LNCaP clone FGC (cell line): ENCODE measurements around the gene ALCAM.

Source experiments
- DNase-seq: peaks from one replicate; pipeline ENCODE4 v3.0.0-alpha.2; 2011; ENCODE audit warnings: low read depth
- H3K4me3 ChIP-seq: 2 replicates; pipeline ENCODE4 v1.5.1; 2011; ENCODE audit warnings: mild to moderate bottlenecking, low read depth, low read length, control low read depth
- CTCF ChIP-seq: IDR thresholded peaks from 2 replicates; pipeline ENCODE4 v1.5.1; 2012; ENCODE audit warnings: mild to moderate bottlenecking; ENCODE audit not compliant: control insufficient read depth, insufficient read depth; ENCODE audit errors: extremely low read depth

The ALCAM gene

GRCh38 chr3:105414841-105415240 lies 48.1 kb downstream of the ALCAM start:
- DNase-seq: no peak
- H3K4me3 ChIP-seq: no peak overlapping the region
- no peak for TF ChIP-seq CTCF

GRCh38 chr3:105415951-105416350 lies 49.2 kb downstream of the ALCAM start:
- DNase-seq: no peak
- TF ChIP-seq CTCF: no peak
- no peak overlapping the region for H3K4me3 ChIP-seq

GRCh38 chr3:105417525-105418289 lies 51.0 kb downstream of the ALCAM start:
- H3K4me3 ChIP-seq: no peak overlapping the region
- TF ChIP-seq CTCF: no peak
- DNase-seq: no peak

GRCh38 chr3:105422645-105423044 lies 55.9 kb downstream of the ALCAM start:
- no peak for DNase-seq
- no peak overlapping the region for H3K4me3 ChIP-seq
- no peak for TF ChIP-seq CTCF

- TF ChIP-seq CTCF: no peak
- DNase-seq: no peak
- H3K4me3 ChIP-seq: no peak overlapping the region
Observed at GRCh38 chr3:105423397-105423796, 56.7 kb downstream of the ALCAM start.

- H3K4me3 ChIP-seq: no peak overlapping the region
- TF ChIP-seq CTCF: no peak
- no peak for DNase-seq
Observed at GRCh38 chr3:105424412-105425152, 57.9 kb downstream of the ALCAM start.

- peak; percentile 11 for DNase-seq
- H3K4me3 ChIP-seq: no peak overlapping the region
- TF ChIP-seq CTCF: no peak
Observed at GRCh38 chr3:105425153-105425502, 58.4 kb downstream of the ALCAM start.
